ENCODE results near the gene LAMC1. TPM values are rescaled to one million over a fixed set of nuclear protein-coding genes. Genes with fewer than 3 reads are reported as not detected.

Gene LAMC1
- total and polyA plus RNA-seq, 2 experiments from 2014 or later: 78.4 to 185 TPM

DNA sequence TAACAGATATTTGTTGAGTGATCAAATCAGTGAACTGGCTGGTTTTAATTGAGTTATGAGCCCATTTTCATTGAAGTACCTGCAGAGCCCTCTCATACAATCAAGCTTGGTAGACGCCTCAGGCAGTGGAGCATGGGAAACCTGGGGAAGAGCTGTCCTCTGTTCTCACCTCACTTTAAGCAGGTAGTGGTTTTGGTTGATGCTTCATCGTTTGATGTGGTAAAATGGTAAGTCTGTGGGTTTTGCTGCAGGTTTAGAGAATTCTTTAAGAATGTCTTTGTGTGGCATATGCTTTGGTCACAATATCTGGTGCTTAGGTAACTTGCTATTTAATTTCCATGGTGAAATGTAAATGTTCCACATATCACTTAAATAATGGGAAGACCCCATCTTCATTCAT lies 10.0 kb downstream of the LAMC1 start:
- H3K27ac ChIP-seq: no peak overlapping the region
- H3K4me1 ChIP-seq (ENCODE audit: insufficient read depth): peaks cover 29% of the 10 kb centered on the region
- no peaks in the 10 kb centered on the region for H3K36me3 ChIP-seq (replicated peaks; ENCODE audit: insufficient read depth, low read depth)
- no peaks in the 10 kb centered on the region for H3K9me3 ChIP-seq (ENCODE audit: low read depth)
- TF ChIP-seq, protein P1, sequence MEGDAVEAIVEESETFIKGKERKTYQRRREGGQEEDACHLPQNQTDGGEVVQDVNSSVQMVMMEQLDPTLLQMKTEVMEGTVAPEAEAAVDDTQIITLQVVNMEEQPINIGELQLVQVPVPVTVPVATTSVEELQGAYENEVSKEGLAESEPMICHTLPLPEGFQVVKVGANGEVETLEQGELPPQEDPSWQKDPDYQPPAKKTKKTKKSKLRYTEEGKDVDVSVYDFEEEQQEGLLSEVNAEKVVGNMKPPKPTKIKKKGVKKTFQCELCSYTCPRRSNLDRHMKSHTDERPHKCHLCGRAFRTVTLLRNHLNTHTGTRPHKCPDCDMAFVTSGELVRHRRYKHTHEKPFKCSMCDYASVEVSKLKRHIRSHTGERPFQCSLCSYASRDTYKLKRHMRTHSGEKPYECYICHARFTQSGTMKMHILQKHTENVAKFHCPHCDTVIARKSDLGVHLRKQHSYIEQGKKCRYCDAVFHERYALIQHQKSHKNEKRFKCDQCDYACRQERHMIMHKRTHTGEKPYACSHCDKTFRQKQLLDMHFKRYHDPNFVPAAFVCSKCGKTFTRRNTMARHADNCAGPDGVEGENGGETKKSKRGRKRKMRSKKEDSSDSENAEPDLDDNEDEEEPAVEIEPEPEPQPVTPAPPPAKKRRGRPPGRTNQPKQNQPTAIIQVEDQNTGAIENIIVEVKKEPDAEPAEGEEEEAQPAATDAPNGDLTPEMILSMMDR (IDR thresholded peaks at IDR 0.05; ENCODE audit: poor library complexity): no peak
- TF ChIP-seq EZH2 (IDR thresholded peaks at IDR 0.05; ENCODE audit: borderline replicate concordance): no peak
- no peak for TF ChIP-seq EZH2phosphoT487 (IDR thresholded peaks at IDR 0.05; ENCODE audit: low read depth, severe bottlenecking, unreplicated experiment)
- no peak overlapping the region for H2AFZ ChIP-seq
- peaks cover 97% of the 10 kb centered on the region for H3K79me2 ChIP-seq
- no peak overlapping the region for H3K4me3 ChIP-seq
- H3K4me2 ChIP-seq: no peak overlapping the region
- 97% methylated on average over 2 of the region's 2 CpGs for WGBS (ENCODE audit: low lambda C conversion rate, missing lambda C conversion rate)
- no peaks in the 10 kb centered on the region for H4K20me1 ChIP-seq (ENCODE audit: insufficient read depth, poor library complexity, severe bottlenecking)
- DNase-seq (ENCODE audit: low spot score): no peak
- H3K27me3 ChIP-seq: no peaks in the 10 kb centered on the region
- H3K9me2 ChIP-seq (replicated peaks; ENCODE audit: insufficient read depth): no peaks in the 10 kb centered on the region

DNA sequence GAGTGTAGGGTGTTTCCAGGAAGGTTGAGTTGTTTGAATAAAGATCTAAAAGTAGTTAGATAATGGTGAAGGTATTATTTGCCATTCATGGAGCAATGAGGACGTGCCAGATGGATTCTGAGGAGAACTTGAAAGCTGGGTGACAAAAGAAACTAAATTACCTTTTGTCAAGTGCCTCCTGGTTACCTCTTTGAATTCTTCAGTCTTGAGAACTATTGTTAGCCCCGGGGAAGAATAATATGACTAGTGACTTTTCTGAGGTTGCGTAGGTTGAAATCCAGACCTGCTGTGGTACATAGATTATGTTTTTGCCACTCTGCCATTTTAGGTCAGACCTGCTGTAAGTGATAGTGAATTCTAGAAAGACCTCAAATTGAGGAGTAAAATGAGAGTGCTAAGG lies 11.5 kb downstream of the LAMC1 start:
- no peaks in the 10 kb centered on the region for H3K9me2 ChIP-seq (replicated peaks; ENCODE audit: insufficient read depth)
- TF ChIP-seq EZH2phosphoT487 (IDR thresholded peaks at IDR 0.05; ENCODE audit: low read depth, severe bottlenecking, unreplicated experiment) (no peak), EZH2 (IDR thresholded peaks at IDR 0.05; ENCODE audit: borderline replicate concordance) (no peak)
- TF ChIP-seq, protein P1 (IDR thresholded peaks at IDR 0.05; ENCODE audit: poor library complexity): no peak
- no peak overlapping the region for H3K4me3 ChIP-seq
- no peak overlapping the region for H2AFZ ChIP-seq
- peaks cover 98% of the 10 kb centered on the region for H3K79me2 ChIP-seq
- H3K4me2 ChIP-seq: no peak overlapping the region
- H3K9me3 ChIP-seq (ENCODE audit: low read depth): no peaks in the 10 kb centered on the region
- H3K4me1 ChIP-seq (ENCODE audit: insufficient read depth): peaks cover 26% of the 10 kb centered on the region
- DNase-seq (ENCODE audit: low spot score): no peak
- H3K27me3 ChIP-seq: no peaks in the 10 kb centered on the region
- no peaks in the 10 kb centered on the region for H3K36me3 ChIP-seq (replicated peaks; ENCODE audit: insufficient read depth, low read depth)
- no peaks in the 10 kb centered on the region for H4K20me1 ChIP-seq (ENCODE audit: insufficient read depth, poor library complexity, severe bottlenecking)
- H3K27ac ChIP-seq: no peak overlapping the region
- 65% methylated on average over 3 of the region's 3 CpGs for WGBS (ENCODE audit: low lambda C conversion rate, missing lambda C conversion rate)

DNA sequence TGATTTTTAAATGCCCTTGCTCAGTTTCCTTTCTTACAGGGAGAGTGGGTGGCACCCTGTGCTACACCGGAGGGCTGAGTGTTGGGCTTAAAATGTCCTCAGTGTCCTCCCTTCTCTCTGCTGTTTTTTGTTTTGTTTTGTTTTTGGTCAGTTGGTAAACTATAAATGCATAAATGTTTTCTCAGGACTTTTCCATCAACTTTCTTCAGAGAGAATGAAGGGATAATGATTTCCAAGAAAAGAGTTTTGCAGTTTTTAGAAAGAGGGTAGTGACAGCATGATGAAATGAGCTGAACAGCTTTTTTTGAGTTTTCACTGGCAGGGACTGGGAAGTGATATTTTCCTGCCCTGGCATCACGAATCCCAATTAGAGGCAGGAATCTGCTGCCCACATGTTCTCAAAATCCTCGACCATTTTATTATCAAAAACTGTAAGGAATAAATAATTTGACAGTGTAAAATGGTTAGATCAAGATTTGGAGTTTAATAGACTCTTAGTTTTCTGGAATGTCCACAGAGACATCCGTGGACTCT lies 15.2 kb downstream of the LAMC1 start:
- Histone ChIP-seq H3K4me2 (no peak overlapping the region), H2AFZ (no peak overlapping the region), H3K36me3 (replicated peaks; ENCODE audit: insufficient read depth, low read depth) (no peaks in the 10 kb centered on the region), H3K9me3 (ENCODE audit: low read depth) (no peaks in the 10 kb centered on the region), H3K4me1 (ENCODE audit: insufficient read depth) (peaks cover 30% of the 10 kb centered on the region), H3K79me2 (peaks cover 100% of the 10 kb centered on the region), H3K4me3 (no peak overlapping the region), H4K20me1 (ENCODE audit: insufficient read depth, poor library complexity, severe bottlenecking) (peaks cover 4% of the 10 kb centered on the region), H3K27ac (no peak overlapping the region), H3K9me2 (replicated peaks; ENCODE audit: insufficient read depth) (no peaks in the 10 kb centered on the region), H3K27me3 (no peaks in the 10 kb centered on the region)
- 88% methylated on average over 4 of the region's 4 CpGs for WGBS (ENCODE audit: low lambda C conversion rate, missing lambda C conversion rate)
- DNase-seq (ENCODE audit: low spot score): no peak
- TF ChIP-seq EZH2phosphoT487 (IDR thresholded peaks at IDR 0.05; ENCODE audit: low read depth, severe bottlenecking, unreplicated experiment): no peak
- TF ChIP-seq EZH2 (IDR thresholded peaks at IDR 0.05; ENCODE audit: borderline replicate concordance): no peak
- TF ChIP-seq, protein P1 (IDR thresholded peaks at IDR 0.05; ENCODE audit: poor library complexity): no peak

Measured in hepatocyte (in vitro differentiated cells).